Measurements from ENCODE around the gene C5orf52. TPM values are rescaled to one million over a fixed set of nuclear protein-coding genes. Genes with fewer than 3 reads are reported as not detected.
"Not testable (repeated sequence)": the region's sequence is repeated elsewhere in the genome, so short reads cannot be mapped to it uniquely, and the experiment has no call there.

C5orf52 gene
- total and polyA plus RNA-seq, 7 donors, result not detected

GRCh38 chr5:157689942-157690689, 18.8 kb downstream of the C5orf52 start:
- TF ChIP-seq CTCF (IDR thresholded peaks at IDR 0.05), result no peak
- Histone ChIP-seq H3K4me3 (no peak overlapping the region), H3K27ac (no peak overlapping the region), H3K4me1 (no peaks in the 10 kb centered on the region), H3K36me3 (ENCODE audit: insufficient read depth in 1 of 2, low read depth in 1 of 2) (no peaks in the 10 kb centered on the region), H3K27me3 (ENCODE audit: insufficient read depth in 3 of 3, low read length in 2 of 3) (no peaks in the 10 kb centered on the region), H3K9me3 (no peaks in the 10 kb centered on the region)
- no peak for ATAC-seq
- whole genome bisulfite sequencing, 3 donors, result 73 to 81% (median 75%) methylated on average over 52 of the region's 52 CpGs
- DNase-seq, result no peak
- intact Hi-C loops (cut with DNase I), result no loop called here

- Histone ChIP-seq H3K4me1 (no peaks in the 10 kb centered on the region), H3K9me3 (no peaks in the 10 kb centered on the region), H3K36me3 (ENCODE audit: insufficient read depth in 1 of 2, low read depth in 1 of 2) (no peaks in the 10 kb centered on the region), H3K4me3 (no peak overlapping the region), H3K27me3 (ENCODE audit: insufficient read depth in 3 of 3, low read length in 2 of 3) (peaks cover 0 to 2% (median 0%) of the 10 kb centered on the region in 3 donors), H3K27ac (no peak overlapping the region)
- intact Hi-C loops (cut with DNase I), result no loop called here
- 75 to 81% (median 80%) methylated on average over 53 of the region's 53 CpGs for WGBS, 3 donors
- ATAC-seq (no peak), DNase-seq (no peak)
- no peak for TF ChIP-seq CTCF (IDR thresholded peaks at IDR 0.05)
These were observed 19.5 kb downstream of the C5orf52 start for GRCh38 chr5:157690690-157691433.

- H3K4me1 ChIP-seq; ATAC-seq; H3K27ac ChIP-seq; intact Hi-C loops (cut with DNase I); H3K36me3 ChIP-seq (ENCODE audit: insufficient read depth in 1 of 2, low read depth in 1 of 2); H3K4me3 ChIP-seq; H3K27me3 ChIP-seq (ENCODE audit: insufficient read depth in 3 of 3, low read length in 2 of 3); DNase-seq; H3K9me3 ChIP-seq: not testable (repeated sequence)
- 87 to 92% (median 89%) methylated on average over 20 to 25 of the region's 25 CpGs for WGBS, 3 donors
These were observed 22.5 kb downstream of the C5orf52 start for GRCh38 chr5:157693816-157694215.

- H3K4me1 ChIP-seq; DNase-seq; H3K27ac ChIP-seq; intact Hi-C loops (cut with DNase I); H3K27me3 ChIP-seq (ENCODE audit: insufficient read depth in 3 of 3, low read length in 2 of 3); H3K36me3 ChIP-seq (ENCODE audit: insufficient read depth in 1 of 2, low read depth in 1 of 2); ATAC-seq; H3K4me3 ChIP-seq: not testable (repeated sequence)
- 96 to 99% (median 97%) methylated on average over 3 of the region's 3 CpGs for WGBS, 3 donors
- H3K9me3 ChIP-seq, result peaks cover 12% of the 10 kb centered on the region
These were observed 24.8 kb downstream of the C5orf52 start for GRCh38 chr5:157696154-157696553.

- H3K4me1 ChIP-seq; H3K27me3 ChIP-seq (ENCODE audit: insufficient read depth in 3 of 3, low read length in 2 of 3); H3K36me3 ChIP-seq (ENCODE audit: insufficient read depth in 1 of 2, low read depth in 1 of 2); intact Hi-C loops (cut with DNase I); DNase-seq; ATAC-seq; H3K4me3 ChIP-seq; H3K27ac ChIP-seq: not testable (repeated sequence)
- peaks cover 16% of the 10 kb centered on the region for H3K9me3 ChIP-seq
- 69 to 96% (median 83%) methylated on average over 4 of the region's 4 CpGs for WGBS, 3 donors
These were observed 27.3 kb downstream of the C5orf52 start for GRCh38 chr5:157698674-157699073.

GRCh38 chr5:157703736-157704135, 32.4 kb downstream of the C5orf52 start:
- Histone ChIP-seq H3K27me3 (ENCODE audit: insufficient read depth in 3 of 3, low read length in 2 of 3) (no peaks in the 10 kb centered on the region), H3K4me3 (no peak overlapping the region), H3K4me1 (no peaks in the 10 kb centered on the region), H3K36me3 (ENCODE audit: insufficient read depth in 1 of 2, low read depth in 1 of 2) (no peaks in the 10 kb centered on the region), H3K9me3 (peaks cover 8% of the 10 kb centered on the region), H3K27ac (no peak overlapping the region)
- no peak for DNase-seq
- 78 to 93% (median 87%) methylated on average over 3 of the region's 3 CpGs for WGBS, 3 donors
- intact Hi-C loops (cut with DNase I), result no loop called here
- TF ChIP-seq CTCF (IDR thresholded peaks at IDR 0.05), result no peak
- ATAC-seq, result no peak

All from psoas muscle (tissue), 8 donors.